Fibroblast of the aortic adventitia (primary cell): ENCODE data around the gene LPAR1. TPM values are rescaled to one million over a fixed set of nuclear protein-coding genes. Genes with fewer than 3 reads are reported as not detected.

Source experiments
- DNase-seq: peaks from one replicate; pipeline ENCODE4 v3.0.0-alpha.2; 2010; ENCODE audit warnings: low read depth
- H3K4me3 ChIP-seq: 2 replicates; pipeline ENCODE4 v1.5.1; 2011; ENCODE audit warnings: low read depth, mild to moderate bottlenecking, control low read depth, low read length, moderate library complexity
- total RNA-seq: library from RNA; depleted of rRNA; stranded (reverse); fragments of >200 nt; gene quantifications from 2 replicates; pipeline ENCODE4 v1.2.3, GENCODE V29; 2012; ENCODE audit warnings: low replicate concordance
- TF ChIP-seq, protein P1 (sequence below): IDR thresholded peaks from 2 replicates; pipeline ENCODE4 v1.5.1; 2011; ENCODE audit warnings: mild to moderate bottlenecking, low read length, control low read depth, inconsistent platforms; ENCODE audit not compliant: insufficient read depth

Gene LPAR1
- total RNA-seq, 1 donor = 265 TPM

DNA sequence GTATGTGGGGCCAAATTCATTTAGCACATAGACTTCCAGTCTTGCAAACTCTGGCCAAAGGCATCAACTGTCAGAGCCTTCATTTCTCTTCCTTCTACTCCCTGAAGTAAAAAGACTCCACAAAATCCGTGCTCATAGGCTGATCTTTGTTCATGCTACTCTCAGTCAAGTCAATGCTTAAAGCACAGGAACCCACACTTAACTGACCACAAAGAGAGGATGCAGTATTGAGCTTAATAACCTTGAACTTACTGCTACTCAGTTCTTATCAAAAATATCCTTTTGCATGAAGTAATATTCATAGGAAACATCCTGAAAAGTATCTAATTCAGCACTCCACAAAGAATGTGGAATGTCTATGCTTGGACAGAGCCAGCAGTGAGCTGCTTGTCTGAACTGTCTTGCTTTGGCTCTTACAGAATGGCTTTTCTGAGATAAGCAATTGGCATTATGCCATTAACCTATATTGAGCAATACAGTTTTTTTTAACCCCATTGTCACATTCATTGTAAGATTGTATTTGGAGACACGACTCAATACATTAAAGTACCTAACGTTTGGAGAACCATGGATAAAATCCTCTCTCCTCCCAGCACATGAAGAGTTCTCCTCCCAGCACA lies 21.7 kb downstream of the LPAR1 start:
- DNase-seq = peak; percentile 93
- no peak overlapping the region for H3K4me3 ChIP-seq
- TF ChIP-seq, protein P1, sequence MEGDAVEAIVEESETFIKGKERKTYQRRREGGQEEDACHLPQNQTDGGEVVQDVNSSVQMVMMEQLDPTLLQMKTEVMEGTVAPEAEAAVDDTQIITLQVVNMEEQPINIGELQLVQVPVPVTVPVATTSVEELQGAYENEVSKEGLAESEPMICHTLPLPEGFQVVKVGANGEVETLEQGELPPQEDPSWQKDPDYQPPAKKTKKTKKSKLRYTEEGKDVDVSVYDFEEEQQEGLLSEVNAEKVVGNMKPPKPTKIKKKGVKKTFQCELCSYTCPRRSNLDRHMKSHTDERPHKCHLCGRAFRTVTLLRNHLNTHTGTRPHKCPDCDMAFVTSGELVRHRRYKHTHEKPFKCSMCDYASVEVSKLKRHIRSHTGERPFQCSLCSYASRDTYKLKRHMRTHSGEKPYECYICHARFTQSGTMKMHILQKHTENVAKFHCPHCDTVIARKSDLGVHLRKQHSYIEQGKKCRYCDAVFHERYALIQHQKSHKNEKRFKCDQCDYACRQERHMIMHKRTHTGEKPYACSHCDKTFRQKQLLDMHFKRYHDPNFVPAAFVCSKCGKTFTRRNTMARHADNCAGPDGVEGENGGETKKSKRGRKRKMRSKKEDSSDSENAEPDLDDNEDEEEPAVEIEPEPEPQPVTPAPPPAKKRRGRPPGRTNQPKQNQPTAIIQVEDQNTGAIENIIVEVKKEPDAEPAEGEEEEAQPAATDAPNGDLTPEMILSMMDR = no peak

DNA sequence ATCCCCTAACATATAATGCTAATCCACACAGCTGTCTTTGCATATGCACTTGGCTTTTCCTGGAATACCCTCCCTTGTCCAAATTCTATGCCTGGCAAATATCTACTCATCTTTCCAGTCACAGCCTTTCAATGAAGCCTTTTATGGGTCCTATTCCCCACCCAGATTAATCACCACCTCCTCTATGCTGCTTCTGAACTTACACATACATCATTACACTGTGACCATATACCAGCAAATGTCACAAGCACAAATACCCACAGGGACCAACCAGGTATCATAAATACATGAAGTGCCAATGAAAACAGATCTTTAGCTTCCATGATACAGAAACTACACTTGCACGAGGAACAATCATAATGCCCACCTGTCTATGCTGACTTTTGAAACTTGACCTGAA lies 22.3 kb downstream of the LPAR1 start:
- H3K4me3 ChIP-seq = no peak overlapping the region
- no peak for DNase-seq
- TF ChIP-seq, protein P1 = no peak

DNA sequence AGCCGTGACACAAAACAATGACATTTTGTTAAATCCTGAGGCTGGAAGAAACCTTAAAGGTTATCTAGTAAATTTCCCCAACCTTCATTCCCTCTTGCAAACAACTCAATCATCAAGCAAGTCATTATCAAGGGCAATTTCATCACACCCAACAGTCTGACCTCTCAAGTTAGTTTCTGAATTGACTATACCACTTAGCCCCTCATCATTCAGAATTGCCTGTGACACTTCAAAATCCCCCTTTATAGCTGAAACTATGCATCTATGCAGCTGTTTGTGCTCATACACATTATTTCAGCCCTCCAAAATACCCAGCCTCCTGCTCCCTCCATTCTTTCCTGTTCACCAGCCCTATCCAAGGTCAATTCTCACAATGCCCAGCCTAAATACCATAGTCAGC lies 24.6 kb downstream of the LPAR1 start:
- TF ChIP-seq, protein P1 = no peak
- no peak for DNase-seq
- H3K4me3 ChIP-seq = no peak overlapping the region

DNA sequence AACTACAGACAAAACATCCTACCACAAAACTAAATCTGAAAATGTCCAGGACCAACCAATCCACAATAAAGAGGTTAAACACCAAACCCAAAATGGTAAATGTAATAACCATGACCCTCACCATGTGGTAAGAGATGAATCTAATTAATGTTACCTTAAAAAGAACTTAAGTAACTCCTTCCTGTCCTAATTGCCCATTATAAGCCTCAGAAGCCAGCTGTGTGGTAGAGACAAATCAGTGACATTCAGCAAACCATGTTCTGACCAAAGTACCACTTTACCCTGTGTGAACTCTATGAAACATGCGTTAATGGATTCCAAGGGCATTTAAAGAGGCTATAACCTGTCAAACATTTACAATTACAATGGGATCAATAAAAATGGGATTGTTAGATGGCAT lies 25.0 kb downstream of the LPAR1 start:
- no peak overlapping the region for H3K4me3 ChIP-seq
- TF ChIP-seq, protein P1 = no peak

DNA sequence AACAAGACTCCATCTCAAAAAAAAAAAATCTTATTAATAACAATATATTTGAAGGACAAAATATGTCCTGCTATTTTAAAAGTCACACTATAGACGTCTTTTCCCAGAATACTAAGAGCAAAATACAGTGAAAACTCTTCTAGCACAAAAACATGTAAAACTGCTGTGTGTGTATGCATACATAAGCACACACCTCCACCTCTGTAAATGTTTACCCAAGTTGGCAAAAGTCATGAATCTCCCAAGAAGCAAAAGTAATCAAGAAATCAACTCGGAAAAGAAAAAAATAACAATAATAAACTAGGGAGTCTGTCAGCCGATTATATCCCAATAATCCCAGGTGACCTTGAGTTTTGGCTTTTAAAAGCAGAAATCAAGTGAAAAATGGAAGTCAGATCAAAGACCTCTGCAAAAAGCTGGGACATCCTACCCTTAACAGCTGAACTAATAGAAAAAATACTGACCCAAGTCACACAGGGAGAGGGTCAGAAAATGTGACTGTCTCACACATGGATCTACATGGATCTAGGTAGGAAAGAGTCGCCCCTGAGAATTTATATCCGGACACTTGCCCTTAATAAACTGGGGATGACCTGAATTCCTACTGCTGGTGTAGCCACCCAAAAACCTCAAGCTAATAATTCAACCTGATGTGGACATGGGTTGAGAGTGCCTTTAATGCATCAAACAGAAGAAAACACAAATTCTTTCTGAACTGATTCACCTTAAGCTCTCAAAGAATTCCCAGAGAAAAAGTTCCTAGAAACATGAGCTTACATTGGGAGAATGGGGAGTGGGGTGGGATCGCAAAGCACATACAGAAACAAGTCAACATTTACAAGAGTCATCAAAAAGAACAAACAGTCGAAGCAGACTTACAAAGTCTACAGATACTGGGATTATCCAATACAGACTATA lies 29.9 kb downstream of the LPAR1 start:
- TF ChIP-seq, protein P1 = no peak
- DNase-seq = no peak
- H3K4me3 ChIP-seq = no peak overlapping the region

More for the DNA sequence above, 25.0 kb downstream of the LPAR1 start:
- no peak for DNase-seq

DNA sequence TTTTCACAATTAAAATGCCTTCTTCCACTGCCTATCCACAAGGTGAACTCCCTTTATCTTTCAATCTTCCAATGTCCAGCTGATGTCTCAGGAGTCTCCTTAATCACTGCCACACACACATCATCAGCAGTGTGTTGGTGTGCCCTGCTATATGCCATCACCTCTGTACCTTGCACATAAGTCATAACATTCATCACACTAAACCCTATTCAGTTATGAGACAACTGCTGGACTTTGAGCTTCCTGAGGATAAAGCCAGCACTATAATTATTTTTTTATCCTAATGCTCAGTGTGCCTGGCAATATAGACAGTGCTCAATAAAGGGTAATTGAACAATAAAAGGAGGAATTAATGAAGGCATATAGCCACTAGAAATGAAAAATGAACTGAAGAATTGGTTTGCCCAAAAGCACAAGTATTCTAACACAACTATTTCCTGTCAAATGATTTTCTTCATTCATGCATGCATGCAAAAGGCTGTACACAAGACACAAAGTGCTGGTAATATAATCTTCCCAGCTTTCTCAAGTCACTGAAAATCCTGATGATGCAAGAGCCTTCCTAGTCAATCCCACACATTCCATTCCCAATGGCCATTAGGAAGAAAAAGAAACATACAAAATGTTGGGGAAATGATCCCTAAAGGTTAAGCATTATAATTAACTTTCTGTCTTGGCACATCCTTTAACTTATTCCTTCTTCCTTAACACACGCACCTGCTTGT lies 32.4 kb downstream of the LPAR1 start:
- peak; percentile 56 for DNase-seq
- no peak overlapping the region for H3K4me3 ChIP-seq
- TF ChIP-seq, protein P1 = no peak
